Prostate gland (tissue), 2 donors: Measurements from ENCODE around the gene MAP2K7. TPM values are rescaled to one million over a fixed set of nuclear protein-coding genes. Genes with fewer than 3 reads are reported as not detected.

ENCODE experiments used
- DNase-seq: peaks from one replicate; pipeline ENCODE4 v3.0.0-alpha.2; 2019; ENCODE audit warnings: low spot score
- H3K27ac ChIP-seq, 2 donors: fragments of 200-600 bp; sonication (generic); 2 replicates each; pipeline ENCODE4 v1.5.1; 2017 to 2019
- H3K27me3 ChIP-seq: fragments of 200-600 bp; sonication (generic); replicated peaks from 2 replicates; pipeline ENCODE4 v1.5.1; 2019; ENCODE audit not compliant: insufficient read depth
- H3K36me3 ChIP-seq, 2 donors: fragments of 200-600 bp; sonication (generic); 1 replicate in 1 of 2; 2 replicates in 1 of 2; pipeline versions ENCODE4 v1.5.1 to v1.8.1; 2017 to 2019
- H3K4me1 ChIP-seq: fragments of 200-600 bp; sonication (generic); replicated peaks from 2 replicates; pipeline ENCODE4 v1.5.1; 2019
- H3K4me3 ChIP-seq, 2 donors: fragments of 200-600 bp; sonication (generic); 2 replicates each; pipeline ENCODE4 v1.5.1; 2017 to 2019
- H3K9me3 ChIP-seq: fragments of 200-600 bp; sonication (generic); 2 replicates; pipeline ENCODE4 v1.5.1; 2017
- POLR2A ChIP-seq: fragments of 450-650 bp; IDR thresholded peaks from one replicate; pipeline ENCODE4 v1.6.1; 2016; ENCODE audit warnings: antibody characterized with exemption, mild to moderate bottlenecking
- POLR2AphosphoS5 ChIP-seq: sonication (generic); formaldehyde crosslinking; IDR thresholded peaks from one replicate; pipeline ENCODE4 v1.6.1; 2017; ENCODE audit warnings: antibody characterized with exemption
- WGBS: methylation state at CpG from one replicate; pipeline ENCODE4 v1.1.5; 2018; 5-methylcytosine and 5-hydroxymethylcytosine counted together
- intact Hi-C: fragments of 100-400 bp; cut with DNase I; formaldehyde crosslinking; loops from one replicate; pipeline ENCODE4 v1.14.2; 2022
- total RNA-seq, 2 donors: library from RNA; depleted of rRNA; stranded (reverse); fragments of >200 nt; gene quantifications; one replicate each; pipeline ENCODE4 v1.1.0, GENCODE V29; 2016
- TF ChIP-seq, protein P1 (sequence below), 4 experiments: fragments of 200-600 bp in 2 of 4; fragments of 450-650 bp in 2 of 4; sonication (generic) in 2 of 4; IDR thresholded peaks; 1 replicate in 3 of 4; 2 replicates in 1 of 4; pipeline ENCODE4 v1.5.1; 2016 to 2019; ENCODE audit warnings: antibody characterized with exemption in 4 of 4, mild to moderate bottlenecking in 2 of 4, moderate library complexity in 2 of 4

MAP2K7 gene
- total RNA-seq, 2 donors from 2014 or later, result 21.6 to 45.2 TPM

- no peaks in the 10 kb centered on the region for H3K27me3 ChIP-seq
- peaks cover 11 to 27% of the 10 kb centered on the region in 2 donors for H3K36me3 ChIP-seq
- H3K4me3 ChIP-seq, result no peak overlapping the region
- no peak overlapping the region for H3K27ac ChIP-seq
- TF ChIP-seq POLR2A (no peak), POLR2AphosphoS5 (no peak)
- TF ChIP-seq, protein P1, sequence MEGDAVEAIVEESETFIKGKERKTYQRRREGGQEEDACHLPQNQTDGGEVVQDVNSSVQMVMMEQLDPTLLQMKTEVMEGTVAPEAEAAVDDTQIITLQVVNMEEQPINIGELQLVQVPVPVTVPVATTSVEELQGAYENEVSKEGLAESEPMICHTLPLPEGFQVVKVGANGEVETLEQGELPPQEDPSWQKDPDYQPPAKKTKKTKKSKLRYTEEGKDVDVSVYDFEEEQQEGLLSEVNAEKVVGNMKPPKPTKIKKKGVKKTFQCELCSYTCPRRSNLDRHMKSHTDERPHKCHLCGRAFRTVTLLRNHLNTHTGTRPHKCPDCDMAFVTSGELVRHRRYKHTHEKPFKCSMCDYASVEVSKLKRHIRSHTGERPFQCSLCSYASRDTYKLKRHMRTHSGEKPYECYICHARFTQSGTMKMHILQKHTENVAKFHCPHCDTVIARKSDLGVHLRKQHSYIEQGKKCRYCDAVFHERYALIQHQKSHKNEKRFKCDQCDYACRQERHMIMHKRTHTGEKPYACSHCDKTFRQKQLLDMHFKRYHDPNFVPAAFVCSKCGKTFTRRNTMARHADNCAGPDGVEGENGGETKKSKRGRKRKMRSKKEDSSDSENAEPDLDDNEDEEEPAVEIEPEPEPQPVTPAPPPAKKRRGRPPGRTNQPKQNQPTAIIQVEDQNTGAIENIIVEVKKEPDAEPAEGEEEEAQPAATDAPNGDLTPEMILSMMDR (IDR thresholded peaks at IDR 0.05), result no peak
- no peak for DNase-seq
- intact Hi-C loops, result no loop called here
- H3K9me3 ChIP-seq, result no peaks in the 10 kb centered on the region
- H3K4me1 ChIP-seq, result peaks cover 10% of the 10 kb centered on the region
- 92% methylated on average over 21 of the region's 21 CpGs for WGBS
These were observed 5.9 kb downstream of the MAP2K7 start for GRCh38 chr19:7909471-7910067.

GRCh38 chr19:7910321-7911161 is 6.9 kb downstream of the MAP2K7 start:
- Histone ChIP-seq H3K4me1 (peaks cover under 1% of the 10 kb centered on the region), H3K4me3 (no peak overlapping the region), H3K27me3 (no peaks in the 10 kb centered on the region), H3K9me3 (no peaks in the 10 kb centered on the region), H3K36me3 (peaks cover 11 to 27% of the 10 kb centered on the region in 2 donors), H3K27ac (no peak overlapping the region)
- WGBS, result 87% methylated on average over 54 of the region's 54 CpGs
- intact Hi-C loops, result no loop called here
- TF ChIP-seq, protein P1 (IDR thresholded peaks at IDR 0.05), result no peak
- TF ChIP-seq POLR2AphosphoS5 (no peak), POLR2A (no peak)
- DNase-seq, result no peak

DNA sequence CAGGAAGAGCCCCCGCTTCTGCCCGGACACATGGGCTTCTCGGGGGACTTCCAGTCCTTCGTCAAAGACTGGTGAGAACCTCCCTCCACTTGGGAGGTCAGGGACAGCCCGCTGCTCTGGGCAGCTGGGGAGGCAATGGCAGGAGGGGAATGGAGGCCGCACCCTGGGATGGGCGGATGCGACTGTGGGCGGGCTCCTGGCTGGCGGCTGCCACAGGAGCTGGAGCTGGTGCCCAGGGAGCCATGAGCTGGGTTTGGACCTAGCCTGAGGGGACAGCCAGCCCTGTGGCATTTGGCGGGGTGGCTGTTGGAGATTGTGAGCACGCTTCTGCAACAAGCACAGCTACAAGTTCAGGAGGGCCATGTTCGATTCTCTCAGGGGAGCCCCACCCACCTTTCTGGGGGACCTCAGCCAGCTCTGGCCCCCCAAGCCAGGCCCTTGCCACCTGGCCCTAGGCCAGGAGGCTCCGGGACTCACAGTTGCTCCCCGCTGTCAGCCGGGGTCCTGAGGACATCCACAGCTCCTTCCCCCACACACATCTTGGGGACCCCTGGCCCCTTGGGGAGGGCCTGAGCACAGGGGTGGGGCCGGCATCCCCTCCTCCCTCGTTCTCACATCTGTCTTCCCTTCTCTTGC is 7.9 kb downstream of the MAP2K7 start:
- intact Hi-C loops, result no loop called here
- WGBS, result 92% methylated on average over 17 of the region's 18 CpGs
- DNase-seq, result no peak
- TF ChIP-seq, protein P1 (IDR thresholded peaks at IDR 0.05), result no peak
- no peak for TF ChIP-seq POLR2AphosphoS5
- no peak for TF ChIP-seq POLR2A
- no peaks in the 10 kb centered on the region for H3K27me3 ChIP-seq
- H3K27ac ChIP-seq, result no peak overlapping the region
- no peaks in the 10 kb centered on the region for H3K9me3 ChIP-seq
- H3K4me1 ChIP-seq, result no peaks in the 10 kb centered on the region
- no peak overlapping the region for H3K4me3 ChIP-seq
- peaks cover 11 to 27% of the 10 kb centered on the region in 2 donors for H3K36me3 ChIP-seq

GRCh38 chr19:7912144-7912696 is 8.5 kb downstream of the MAP2K7 start:
- H3K4me1 ChIP-seq, result no peaks in the 10 kb centered on the region
- intact Hi-C loops, result no loop called here
- H3K27ac ChIP-seq, result no peak overlapping the region
- H3K9me3 ChIP-seq, result no peaks in the 10 kb centered on the region
- no peak overlapping the region for H3K4me3 ChIP-seq
- WGBS, result 86% methylated on average over 29 of the region's 31 CpGs
- TF ChIP-seq, protein P1 (IDR thresholded peaks at IDR 0.05), result no peak
- no peak for TF ChIP-seq POLR2AphosphoS5
- TF ChIP-seq POLR2A, result no peak
- no peaks in the 10 kb centered on the region for H3K27me3 ChIP-seq
- no peak for DNase-seq
- peaks cover 11 to 27% of the 10 kb centered on the region in 2 donors for H3K36me3 ChIP-seq
